ENCODE measurements around the gene PRRC1.

Gene PRRC1

GRCh38 chr5:127582773-127583370, 65.4 kb downstream of the PRRC1 start:
- no peak for DNase-seq

GRCh38 chr5:127583866-127584265, 66.4 kb downstream of the PRRC1 start:
- DNase-seq: no peak

- DNase-seq: no peak
Observed at GRCh38 chr5:127585661-127586060, 68.2 kb downstream of the PRRC1 start.

- DNase-seq: no peak
Observed at GRCh38 chr5:127586066-127586770, 68.8 kb downstream of the PRRC1 start.

GRCh38 chr5:127586811-127587210, 69.4 kb downstream of the PRRC1 start:
- no peak for DNase-seq

- DNase-seq: no peak
Observed at GRCh38 chr5:127587246-127587917, 69.9 kb downstream of the PRRC1 start.

- DNase-seq: no peak
Observed at GRCh38 chr5:127588368-127588767, 70.9 kb downstream of the PRRC1 start.

- no peak for DNase-seq
Observed at GRCh38 chr5:127589309-127590030, 72.0 kb downstream of the PRRC1 start.

GRCh38 chr5:127590156-127590722, 72.8 kb downstream of the PRRC1 start:
- DNase-seq: no peak

GRCh38 chr5:127595484-127596368, 78.3 kb downstream of the PRRC1 start:
- DNase-seq: no peak

- DNase-seq: no peak
Observed at GRCh38 chr5:127596501-127596900, 79.1 kb downstream of the PRRC1 start.

- DNase-seq: no peak
Observed at GRCh38 chr5:127599320-127599719, 81.9 kb downstream of the PRRC1 start.

GRCh38 chr5:127599847-127600246, 82.4 kb downstream of the PRRC1 start:
- no peak for DNase-seq

GRCh38 chr5:127601111-127601510, 83.7 kb downstream of the PRRC1 start:
- no peak for DNase-seq

GRCh38 chr5:127601601-127602000, 84.2 kb downstream of the PRRC1 start:
- DNase-seq: no peak

GRCh38 chr5:127602481-127602880, 85.0 kb downstream of the PRRC1 start:
- no peak for DNase-seq

GRCh38 chr5:127602896-127603844, 85.7 kb downstream of the PRRC1 start:
- no peak for DNase-seq
